ENCODE measurements around the gene HOXB2.

DNA sequence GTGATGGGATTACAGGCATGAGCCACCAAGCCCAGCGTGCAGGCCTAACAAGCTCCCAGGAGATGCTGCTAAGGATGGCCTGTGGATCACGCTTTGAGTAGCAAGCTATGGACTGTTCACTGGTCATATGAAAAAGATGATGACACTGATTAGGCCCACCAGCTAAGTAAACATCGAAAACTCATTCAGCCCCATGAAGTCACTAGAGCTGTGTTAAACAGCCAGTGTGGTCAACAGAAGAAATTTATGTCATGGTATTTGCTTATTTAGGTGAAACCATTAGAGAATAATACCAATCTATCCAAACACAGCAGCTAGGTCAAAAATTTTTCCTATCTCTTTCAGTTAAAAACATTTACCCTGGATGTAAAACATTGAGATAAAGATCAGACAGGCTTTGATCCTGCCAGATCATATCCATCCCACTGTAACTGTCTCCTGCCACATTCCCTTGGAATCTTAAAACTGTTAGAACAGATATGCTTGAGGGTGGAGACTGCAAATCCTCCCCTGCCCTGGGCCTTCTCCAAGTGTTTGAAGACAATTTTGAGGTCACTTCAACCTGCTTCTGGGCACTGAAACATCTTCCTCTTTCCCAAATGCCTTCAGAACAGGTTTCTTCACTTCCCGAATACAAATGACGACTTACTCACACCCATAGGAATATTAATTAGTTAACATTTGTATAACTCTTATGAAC, 45.0 kb downstream of the HOXB2 start:
- TF ChIP-seq, protein P1, sequence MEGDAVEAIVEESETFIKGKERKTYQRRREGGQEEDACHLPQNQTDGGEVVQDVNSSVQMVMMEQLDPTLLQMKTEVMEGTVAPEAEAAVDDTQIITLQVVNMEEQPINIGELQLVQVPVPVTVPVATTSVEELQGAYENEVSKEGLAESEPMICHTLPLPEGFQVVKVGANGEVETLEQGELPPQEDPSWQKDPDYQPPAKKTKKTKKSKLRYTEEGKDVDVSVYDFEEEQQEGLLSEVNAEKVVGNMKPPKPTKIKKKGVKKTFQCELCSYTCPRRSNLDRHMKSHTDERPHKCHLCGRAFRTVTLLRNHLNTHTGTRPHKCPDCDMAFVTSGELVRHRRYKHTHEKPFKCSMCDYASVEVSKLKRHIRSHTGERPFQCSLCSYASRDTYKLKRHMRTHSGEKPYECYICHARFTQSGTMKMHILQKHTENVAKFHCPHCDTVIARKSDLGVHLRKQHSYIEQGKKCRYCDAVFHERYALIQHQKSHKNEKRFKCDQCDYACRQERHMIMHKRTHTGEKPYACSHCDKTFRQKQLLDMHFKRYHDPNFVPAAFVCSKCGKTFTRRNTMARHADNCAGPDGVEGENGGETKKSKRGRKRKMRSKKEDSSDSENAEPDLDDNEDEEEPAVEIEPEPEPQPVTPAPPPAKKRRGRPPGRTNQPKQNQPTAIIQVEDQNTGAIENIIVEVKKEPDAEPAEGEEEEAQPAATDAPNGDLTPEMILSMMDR (conservative IDR thresholded peaks at IDR 0.05; ENCODE audit: low read length): no peak
- no peak for TF ChIP-seq EZH2phosphoT487 (IDR thresholded peaks at IDR 0.05; ENCODE audit: borderline replicate concordance)
